Neuronal stem cell (in vitro differentiated cells): ENCODE data around the gene PKMYT1.

Experiments
- DNase-seq: peaks from one replicate; pipeline ENCODE4 v3.0.0-alpha.2; 2013; ENCODE audit warnings: low spot score
- H2AFZ ChIP-seq: one replicate; pipeline ENCODE4 v1.6.1; 2013; ENCODE audit warnings: mild to moderate bottlenecking, low read length, inconsistent platforms
- H2AK5ac ChIP-seq: 2 replicates; pipeline ENCODE4 v1.6.1; 2013; ENCODE audit warnings: low read depth, mild to moderate bottlenecking, inconsistent platforms, low read length, moderate library complexity, mixed read lengths
- H2BK120ac ChIP-seq: 2 replicates; pipeline ENCODE4 v1.6.1; 2013; ENCODE audit warnings: low read depth, mild to moderate bottlenecking, inconsistent platforms, low read length, moderate library complexity, mixed read lengths
- H2BK12ac ChIP-seq: one replicate; pipeline ENCODE4 v1.6.1; 2013; ENCODE audit warnings: low read length, inconsistent platforms
- H2BK15ac ChIP-seq: 2 replicates; pipeline ENCODE4 v1.6.1; 2013; ENCODE audit warnings: mild to moderate bottlenecking, low read length, inconsistent platforms, mixed read lengths
- H2BK5ac ChIP-seq: one replicate; pipeline ENCODE4 v1.6.1; 2013; ENCODE audit warnings: inconsistent platforms, mild to moderate bottlenecking, low read length, moderate library complexity
- H3K14ac ChIP-seq: one replicate; pipeline ENCODE4 v1.6.1; 2013; ENCODE audit warnings: low read length, inconsistent platforms
- H3K18ac ChIP-seq: 2 replicates; pipeline ENCODE4 v1.6.1; 2013; ENCODE audit warnings: low read length, inconsistent platforms
- H3K23ac ChIP-seq: 2 replicates; pipeline ENCODE4 v1.6.1; 2013; ENCODE audit warnings: low read depth, mild to moderate bottlenecking, mixed read lengths, low read length, inconsistent platforms; ENCODE audit not compliant: poor library complexity
- H3K27ac ChIP-seq: replicated peaks from 3 replicates; pipeline ENCODE4 v1.5.1; 2013; ENCODE audit warnings: low read length, inconsistent platforms
- H3K27me3 ChIP-seq, 3 experiments: 2 replicates each; pipeline ENCODE4 v1.6.1; 2013; ENCODE audit warnings: low read length in 3 of 3, mild to moderate bottlenecking in 2 of 3, inconsistent platforms in 1 of 3, low read depth in 1 of 3, mixed read lengths in 1 of 3, moderate library complexity in 1 of 3; ENCODE audit not compliant: control insufficient read depth in 3 of 3, insufficient read depth in 3 of 3
- H3K36me3 ChIP-seq, 2 donors: replicated peaks in 1 of 2; 2 replicates each; pipeline ENCODE4 v1.6.1; 2013; ENCODE audit warnings: low read length in 2 of 2; ENCODE audit not compliant: control insufficient read depth in 2 of 2, insufficient read depth in 2 of 2
- H3K4ac ChIP-seq: 2 replicates; pipeline ENCODE4 v1.6.1; 2013; ENCODE audit warnings: inconsistent platforms, mild to moderate bottlenecking, low read length, moderate library complexity
- H3K4me1 ChIP-seq, 2 donors: 1 replicate in 1 of 2; 2 replicates in 1 of 2; pipeline ENCODE4 v1.6.1; 2013; ENCODE audit warnings: low read length in 2 of 2, low read depth in 1 of 2; ENCODE audit not compliant: control insufficient read depth in 2 of 2, insufficient read depth in 1 of 2
- H3K4me2 ChIP-seq: one replicate; pipeline ENCODE4 v1.6.1; 2013; ENCODE audit warnings: mild to moderate bottlenecking, low read length, inconsistent platforms; ENCODE audit not compliant: insufficient read depth, poor library complexity, severe bottlenecking
- H3K4me3 ChIP-seq, 2 donors: 2 replicates each; pipeline ENCODE4 v1.5.1; 2013; ENCODE audit warnings: low read length in 2 of 2, mild to moderate bottlenecking in 2 of 2, inconsistent platforms in 1 of 2, moderate library complexity in 1 of 2
- H3K79me1 ChIP-seq: one replicate; pipeline ENCODE4 v1.6.1; 2013; ENCODE audit warnings: low read depth, mild to moderate bottlenecking, inconsistent platforms, low read length, moderate library complexity
- H3K9ac ChIP-seq: one replicate; pipeline ENCODE4 v1.6.1; 2013; ENCODE audit warnings: mild to moderate bottlenecking, low read depth, low read length, inconsistent platforms; ENCODE audit not compliant: poor library complexity
- H3K9me3 ChIP-seq, 2 donors: replicated peaks in 1 of 2; 2 replicates each; pipeline versions ENCODE3 to v1.6.1; 2013; ENCODE audit warnings: low read length in 2 of 2, mild to moderate bottlenecking in 2 of 2, inconsistent platforms in 1 of 2, low read depth in 1 of 2, mixed read lengths in 1 of 2, moderate library complexity in 1 of 2; ENCODE audit not compliant: control insufficient read depth in 2 of 2, insufficient read depth in 1 of 2
- H4K8ac ChIP-seq: one replicate; pipeline ENCODE4 v1.6.1; 2013; ENCODE audit warnings: low read depth, mild to moderate bottlenecking, inconsistent platforms, low read length, moderate library complexity
- H4K91ac ChIP-seq: one replicate; pipeline ENCODE4 v1.6.1; 2013; ENCODE audit warnings: low read length, low read depth, mild to moderate bottlenecking, inconsistent platforms; ENCODE audit not compliant: poor library complexity
- WGBS, 2 donors: extraction: QIAGEN DNeasy Blood & Tissue Kit; methylation state at CpG; one replicate each; pipeline ENCODE4 v1.1.7; 2013; ENCODE audit warnings: missing lambda C conversion rate in 2 of 2, mixed read lengths in 1 of 2; ENCODE audit not compliant: insufficient read length in 2 of 2, insufficient replicate concordance in 1 of 2; ENCODE audit errors: extremely low coverage in 2 of 2; 5-methylcytosine and 5-hydroxymethylcytosine counted together

Gene PKMYT1

GRCh38 chr16:3001316-3001715 is 21.1 kb upstream of the PKMYT1 start:
- peaks cover 2% of the 10 kb centered on the region for H3K79me1 ChIP-seq
- peak overlapping the region; percentile 37 for H3K4ac ChIP-seq
- no peak overlapping the region for H4K8ac ChIP-seq
- peak overlapping the region; percentile 10 for H2BK12ac ChIP-seq
- WGBS, 2 donors: no CpG with 5 or more reads among the region's 12 CpGs
- peak overlapping the region; percentile 90 for H2AK5ac ChIP-seq
- H3K14ac ChIP-seq: no peak overlapping the region
- H3K27me3 ChIP-seq: peaks cover 7 to 70% (median 19%) of the 10 kb centered on the region in 3 experiments
- no peak overlapping the region for H4K91ac ChIP-seq
- H3K18ac ChIP-seq: peak overlapping the region; percentile 57
- H3K23ac ChIP-seq: peak overlapping the region; percentile 12
- H3K4me3 ChIP-seq: no peak overlapping the region
- H2BK5ac ChIP-seq: no peak overlapping the region
- H2BK15ac ChIP-seq: peak overlapping the region; percentile 81
- no peak overlapping the region for H2BK120ac ChIP-seq
- H2AFZ ChIP-seq: no peak overlapping the region
- peaks cover 0 to 2% of the 10 kb centered on the region in 2 donors for H3K4me1 ChIP-seq
- H3K9me3 ChIP-seq: no peaks in the 10 kb centered on the region
- H3K9ac ChIP-seq: peak overlapping the region; percentile 78
- no peak overlapping the region for H3K27ac ChIP-seq
- DNase-seq: no peak
- no peaks in the 10 kb centered on the region for H3K36me3 ChIP-seq
- H3K4me2 ChIP-seq: no peak overlapping the region

GRCh38 chr16:3000540-3000939 is 20.3 kb upstream of the PKMYT1 start:
- H2AFZ ChIP-seq: no peak overlapping the region
- H3K36me3 ChIP-seq: no peaks in the 10 kb centered on the region
- H3K4me1 ChIP-seq: peaks cover 0 to 2% of the 10 kb centered on the region in 2 donors
- peaks cover 2% of the 10 kb centered on the region for H3K79me1 ChIP-seq
- no peak overlapping the region for H3K4ac ChIP-seq
- no peak overlapping the region for H3K14ac ChIP-seq
- H3K9ac ChIP-seq: peak overlapping the region; percentile 63
- H3K18ac ChIP-seq: no peak overlapping the region
- no peak overlapping the region for H2BK12ac ChIP-seq
- H3K23ac ChIP-seq: peak overlapping the region; percentile 12
- H4K8ac ChIP-seq: no peak overlapping the region
- H3K4me3 ChIP-seq: no peak overlapping the region
- no peak overlapping the region for H2BK5ac ChIP-seq
- DNase-seq: no peak
- no peak overlapping the region for H2BK120ac ChIP-seq
- peak overlapping the region; percentile 81 for H2AK5ac ChIP-seq
- H3K27ac ChIP-seq: no peak overlapping the region
- peaks cover 4 to 70% (median 12%) of the 10 kb centered on the region in 3 experiments for H3K27me3 ChIP-seq
- H4K91ac ChIP-seq: no peak overlapping the region
- H3K9me3 ChIP-seq: no peaks in the 10 kb centered on the region
- peak overlapping the region; percentile 81 for H2BK15ac ChIP-seq
- no CpG with 5 or more reads among the region's 4 CpGs for WGBS, 2 donors
- no peak overlapping the region for H3K4me2 ChIP-seq

GRCh38 chr16:2999929-3000328 is 19.7 kb upstream of the PKMYT1 start:
- Histone ChIP-seq H3K18ac (no peak overlapping the region), H2BK15ac (no peak overlapping the region), H2BK12ac (no peak overlapping the region), H3K4me3 (no peak overlapping the region), H3K14ac (no peak overlapping the region), H3K4me2 (no peak overlapping the region), H3K23ac (no peak overlapping the region), H3K36me3 (no peaks in the 10 kb centered on the region), H3K27ac (no peak overlapping the region), H4K91ac (peak overlapping the region; percentile 30), H3K4ac (no peak overlapping the region), H3K9ac (no peak overlapping the region), H2BK120ac (no peak overlapping the region), H3K4me1 (peaks cover 0 to 2% of the 10 kb centered on the region in 2 donors), H2BK5ac (no peak overlapping the region), H3K9me3 (no peaks in the 10 kb centered on the region), H2AFZ (no peak overlapping the region), H4K8ac (no peak overlapping the region), H2AK5ac (no peak overlapping the region), H3K27me3 (peaks cover 3 to 65% (median 7%) of the 10 kb centered on the region in 3 experiments), H3K79me1 (peaks cover 2% of the 10 kb centered on the region)
- WGBS, 2 donors: no CpG with 5 or more reads among the region's 6 CpGs
- DNase-seq: no peak

- no peaks in the 10 kb centered on the region for H3K36me3 ChIP-seq
- peak overlapping the region; percentile 50 for H3K9ac ChIP-seq
- no peak overlapping the region for H3K4me2 ChIP-seq
- H3K18ac ChIP-seq: peak overlapping the region; percentile 64
- no peak overlapping the region for H4K8ac ChIP-seq
- H2AK5ac ChIP-seq: no peak overlapping the region
- no peak overlapping the region for H3K27ac ChIP-seq
- no peak overlapping the region for H3K14ac ChIP-seq
- H3K4ac ChIP-seq: no peak overlapping the region
- no peak overlapping the region for H3K4me3 ChIP-seq
- no peak overlapping the region for H2BK120ac ChIP-seq
- peaks cover 0 to 79% (median 0%) of the 10 kb centered on the region in 3 experiments for H3K27me3 ChIP-seq
- H3K4me1 ChIP-seq: peaks cover 0 to 3% of the 10 kb centered on the region in 2 donors
- H3K9me3 ChIP-seq: no peaks in the 10 kb centered on the region
- peak overlapping the region; percentile 25 for H3K23ac ChIP-seq
- H3K79me1 ChIP-seq: peaks cover 2% of the 10 kb centered on the region
- H2AFZ ChIP-seq: no peak overlapping the region
- WGBS, 2 donors: no CpG with 5 or more reads among the region's 13 CpGs
- H2BK5ac ChIP-seq: peak overlapping the region; percentile 48
- no peak for DNase-seq
- H4K91ac ChIP-seq: no peak overlapping the region
- peak overlapping the region; percentile 91 for H2BK15ac ChIP-seq
- no peak overlapping the region for H2BK12ac ChIP-seq
Measured at GRCh38 chr16:2996298-2996697, 16.1 kb upstream of the PKMYT1 start.
